ENCODE data around the gene NUMB.

NUMB gene

GRCh38 chr14:73241481-73242165 lies 216.7 kb downstream of the NUMB start:
- DNase-seq = no peak

GRCh38 chr14:73240816-73241480 lies 217.4 kb downstream of the NUMB start:
- DNase-seq = no peak

- no peak for DNase-seq
Observed at GRCh38 chr14:73239393-73240241, 218.7 kb downstream of the NUMB start.

GRCh38 chr14:73238941-73239340 lies 219.4 kb downstream of the NUMB start:
- DNase-seq = no peak

- DNase-seq = no peak
Observed at GRCh38 chr14:73238424-73238852, 219.9 kb downstream of the NUMB start.

- no peak for DNase-seq
Observed at GRCh38 chr14:73237786-73238423, 220.4 kb downstream of the NUMB start.

- DNase-seq = no peak
Observed at GRCh38 chr14:73237219-73237785, 221.0 kb downstream of the NUMB start, which contains the start of gene PAPLN. PAPLN (plus strand) TSS chr14:73237506; CDS start chr14:73239779, 2,273 bp downstream.

GRCh38 chr14:73236752-73237218 lies 221.6 kb downstream of the NUMB start:
- no peak for DNase-seq

- DNase-seq = no peak
Observed at GRCh38 chr14:73236157-73236556, 222.2 kb downstream of the NUMB start.

GRCh38 chr14:73235531-73236155 lies 222.7 kb downstream of the NUMB start:
- no peak for DNase-seq

GRCh38 chr14:73234586-73235394 lies 223.6 kb downstream of the NUMB start:
- DNase-seq = no peak

- DNase-seq = no peak
Observed at GRCh38 chr14:73234029-73234428, 224.3 kb downstream of the NUMB start.

GRCh38 chr14:73233564-73233963 lies 224.8 kb downstream of the NUMB start:
- DNase-seq = no peak

- no peak for DNase-seq
Observed at GRCh38 chr14:73232984-73233383, 225.4 kb downstream of the NUMB start.

GRCh38 chr14:73231981-73232851 lies 226.1 kb downstream of the NUMB start:
- no peak for DNase-seq

- no peak for DNase-seq
Observed at GRCh38 chr14:73230051-73230450, 228.3 kb downstream of the NUMB start.

GRCh38 chr14:73227812-73228781 lies 230.2 kb downstream of the NUMB start:
- DNase-seq = no peak

- DNase-seq = no peak
Observed at GRCh38 chr14:73225496-73225895, 232.8 kb downstream of the NUMB start.
